Measurements from ENCODE around the gene VRK2.

- TF ChIP-seq CTCF (IDR thresholded peaks at IDR 0.05) (no peak), POLR2A (IDR thresholded peaks at IDR 0.05) (no peak)
These were observed 2.5 kb upstream of the VRK2 start for GRCh38 chr2:58044145-58044544.
